Esophagus (tissue), 2 donors: ENCODE data around the gene TTC7B. TPM values are rescaled to one million over a fixed set of nuclear protein-coding genes. Genes with fewer than 3 reads are reported as not detected.

Experiments used
- H3K27ac ChIP-seq, 2 donors: one replicate each; pipeline ENCODE4 v1.5.1; 2013; ENCODE audit warnings: low read depth in 2 of 2, mild to moderate bottlenecking in 2 of 2, inconsistent platforms in 1 of 2, low read length in 1 of 2, moderate library complexity in 1 of 2
- H3K27me3 ChIP-seq, 2 donors: one replicate each; pipeline ENCODE4 v1.6.1; 2013; ENCODE audit warnings: low read length in 2 of 2, control low read depth in 1 of 2, mild to moderate bottlenecking in 1 of 2; ENCODE audit not compliant: insufficient read depth in 2 of 2, control insufficient read depth in 1 of 2
- H3K36me3 ChIP-seq, 2 donors: one replicate each; pipeline ENCODE4 v1.6.1; 2013; ENCODE audit warnings: low read length in 1 of 2; ENCODE audit not compliant: control insufficient read depth in 2 of 2, insufficient read depth in 2 of 2
- H3K4me1 ChIP-seq, 2 donors: one replicate each; pipeline ENCODE4 v1.6.1; 2013; ENCODE audit warnings: low read length in 1 of 2; ENCODE audit not compliant: control insufficient read depth in 2 of 2, insufficient read depth in 2 of 2
- H3K4me3 ChIP-seq, 2 donors: one replicate each; pipeline ENCODE4 v1.5.1; 2013; ENCODE audit warnings: low read length in 2 of 2, mild to moderate bottlenecking in 2 of 2, low read depth in 1 of 2, moderate library complexity in 1 of 2
- H3K9me3 ChIP-seq, 2 donors: one replicate each; pipeline ENCODE4 v1.6.1; 2013; ENCODE audit warnings: mild to moderate bottlenecking in 2 of 2, low read depth in 1 of 2, low read length in 1 of 2, moderate library complexity in 1 of 2; ENCODE audit not compliant: control insufficient read depth in 2 of 2, insufficient read depth in 1 of 2
- WGBS, 2 donors: extraction: QIAGEN DNeasy Blood & Tissue Kit; methylation state at CpG; one replicate each; pipeline ENCODE4 v1.1.7; 2013; 5-methylcytosine and 5-hydroxymethylcytosine counted together
- polyA plus RNA-seq, 2 donors: library from polyadenylated mRNA; stranded (reverse); fragments of 200-250 nt; gene quantifications; one replicate each; pipeline ENCODE4 v1.2.3, GENCODE V29; 2013
- donor health status: healthy with polysubstance abuse.
- donor health status: Bipolar disorder and iron deficiency.

The TTC7B gene
- polyA plus RNA-seq, 2 donors = 2.7 to 6.0 TPM

- Histone ChIP-seq H3K4me1 (no peaks in the 10 kb centered on the region), H3K27me3 (no peaks in the 10 kb centered on the region), H3K9me3 (no peaks in the 10 kb centered on the region), H3K36me3 (peaks cover 0 to 3% of the 10 kb centered on the region in 2 donors), H3K4me3 (no peak overlapping the region), H3K27ac (no peak overlapping the region)
- WGBS, 2 donors = 87 to 88% methylated on average over 8 of the region's 8 CpGs
Observed at GRCh38 chr14:90781876-90782275, 34.4 kb downstream of the TTC7B start.

- no peaks in the 10 kb centered on the region for H3K4me1 ChIP-seq
- H3K36me3 ChIP-seq = peaks cover 0 to 3% of the 10 kb centered on the region in 2 donors
- H3K4me3 ChIP-seq = no peak overlapping the region
- 89 to 90% methylated on average over 4 of the region's 4 CpGs for WGBS, 2 donors
- H3K27me3 ChIP-seq = no peaks in the 10 kb centered on the region
- H3K27ac ChIP-seq = no peak overlapping the region
- H3K9me3 ChIP-seq = no peaks in the 10 kb centered on the region
Observed at GRCh38 chr14:90781344-90781761, 34.9 kb downstream of the TTC7B start.

GRCh38 chr14:90780519-90780918 lies 35.7 kb downstream of the TTC7B start:
- Histone ChIP-seq H3K4me1 (no peaks in the 10 kb centered on the region), H3K9me3 (no peaks in the 10 kb centered on the region), H3K27ac (no peak overlapping the region), H3K4me3 (no peak overlapping the region), H3K27me3 (no peaks in the 10 kb centered on the region), H3K36me3 (peaks cover 0 to 3% of the 10 kb centered on the region in 2 donors)
- WGBS, 2 donors = 94 to 95% methylated on average over 12 of the region's 12 CpGs

- no peaks in the 10 kb centered on the region for H3K27me3 ChIP-seq
- no peaks in the 10 kb centered on the region for H3K4me1 ChIP-seq
- no peaks in the 10 kb centered on the region for H3K9me3 ChIP-seq
- H3K4me3 ChIP-seq = no peak overlapping the region
- WGBS, 2 donors = 81 to 85% methylated on average over 13 of the region's 13 CpGs
- H3K27ac ChIP-seq = no peak overlapping the region
- H3K36me3 ChIP-seq = peaks cover 0 to 3% of the 10 kb centered on the region in 2 donors
Observed at GRCh38 chr14:90778571-90779255, 37.5 kb downstream of the TTC7B start.

GRCh38 chr14:90777830-90778485 lies 38.3 kb downstream of the TTC7B start:
- WGBS, 2 donors = 85% methylated on average over 11 of the region's 11 CpGs
- no peak overlapping the region for H3K27ac ChIP-seq

GRCh38 chr14:90777358-90777757 lies 38.9 kb downstream of the TTC7B start:
- peaks cover 0 to 3% of the 10 kb centered on the region in 2 donors for H3K36me3 ChIP-seq
- H3K4me3 ChIP-seq = no peak overlapping the region

More at GRCh38 chr14:90777830-90778485, 38.3 kb downstream of the TTC7B start:
- H3K4me1 ChIP-seq = no peaks in the 10 kb centered on the region
- H3K4me3 ChIP-seq = no peak overlapping the region
- no peaks in the 10 kb centered on the region for H3K27me3 ChIP-seq
- no peaks in the 10 kb centered on the region for H3K9me3 ChIP-seq
- H3K36me3 ChIP-seq = peaks cover 0 to 3% of the 10 kb centered on the region in 2 donors

GRCh38 chr14:90775441-90775840 lies 40.8 kb downstream of the TTC7B start:
- 94 to 96% methylated on average over 4 of the region's 4 CpGs for WGBS, 2 donors

More at GRCh38 chr14:90777358-90777757, 38.9 kb downstream of the TTC7B start:
- Histone ChIP-seq H3K9me3 (no peaks in the 10 kb centered on the region), H3K27me3 (no peaks in the 10 kb centered on the region), H3K4me1 (no peaks in the 10 kb centered on the region), H3K27ac (no peak overlapping the region)
- 81 to 83% methylated on average over 2 of the region's 2 CpGs for WGBS, 2 donors

GRCh38 chr14:90774316-90774715 lies 41.9 kb downstream of the TTC7B start:
- H3K27ac ChIP-seq = no peak overlapping the region
- H3K36me3 ChIP-seq = no peaks in the 10 kb centered on the region
- H3K27me3 ChIP-seq = no peaks in the 10 kb centered on the region
- no peak overlapping the region for H3K4me3 ChIP-seq
- H3K4me1 ChIP-seq = no peaks in the 10 kb centered on the region
- no peaks in the 10 kb centered on the region for H3K9me3 ChIP-seq
- WGBS, 2 donors = 89 to 91% methylated on average over 5 of the region's 5 CpGs

More at GRCh38 chr14:90775441-90775840, 40.8 kb downstream of the TTC7B start:
- no peaks in the 10 kb centered on the region for H3K9me3 ChIP-seq
- peaks cover 0 to 1% of the 10 kb centered on the region in 2 donors for H3K36me3 ChIP-seq
- no peaks in the 10 kb centered on the region for H3K4me1 ChIP-seq
- H3K27me3 ChIP-seq = no peaks in the 10 kb centered on the region
- H3K27ac ChIP-seq = no peak overlapping the region
- no peak overlapping the region for H3K4me3 ChIP-seq

- no peaks in the 10 kb centered on the region for H3K27me3 ChIP-seq
- H3K36me3 ChIP-seq = no peaks in the 10 kb centered on the region
- no peaks in the 10 kb centered on the region for H3K4me1 ChIP-seq
- H3K27ac ChIP-seq = no peak overlapping the region
- H3K9me3 ChIP-seq = no peaks in the 10 kb centered on the region
- no peak overlapping the region for H3K4me3 ChIP-seq
- WGBS, 2 donors = 83 to 88% methylated on average over 4 of the region's 4 CpGs
Observed at GRCh38 chr14:90773705-90774104, 42.5 kb downstream of the TTC7B start.

- WGBS, 2 donors = 69 to 74% methylated on average over 1 of the region's 1 CpG
- Histone ChIP-seq H3K4me1 (no peaks in the 10 kb centered on the region), H3K27me3 (no peaks in the 10 kb centered on the region), H3K27ac (no peak overlapping the region), H3K9me3 (peaks cover 0 to 3% of the 10 kb centered on the region in 2 donors), H3K36me3 (no peaks in the 10 kb centered on the region), H3K4me3 (no peak overlapping the region)
Observed at GRCh38 chr14:90773196-90773486, 43.1 kb downstream of the TTC7B start.
